Brain microvascular endothelial cell (primary cell): ENCODE measurements around the gene CNOT8.

Experiments used
- DNase-seq: peaks from one replicate; pipeline ENCODE4 v3.0.0-alpha.2; 2020
- H3K27ac ChIP-seq: fragments of 250-450 bp; sonication (Bioruptor Pico); 2 replicates; pipeline ENCODE4 v1.5.1; 2020; ENCODE audit warnings: mild to moderate bottlenecking, moderate library complexity
- H3K27me3 ChIP-seq: fragments of 250-450 bp; sonication (Bioruptor Pico); replicated peaks from 2 replicates; pipeline ENCODE4 v1.5.1; 2020; ENCODE audit warnings: mild to moderate bottlenecking
- H3K36me3 ChIP-seq: fragments of 250-450 bp; sonication (Bioruptor Pico); replicated peaks from 2 replicates; pipeline ENCODE4 v1.5.1; 2020; ENCODE audit warnings: mild to moderate bottlenecking
- H3K4me3 ChIP-seq: 2 replicates; pipeline ENCODE4 v1.5.1; 2011; ENCODE audit warnings: low read depth, mild to moderate bottlenecking, control low read depth, low read length, moderate library complexity
- CTCF ChIP-seq: IDR thresholded peaks from 2 replicates; pipeline ENCODE4 v1.5.1; 2011; ENCODE audit warnings: low read depth, mild to moderate bottlenecking, moderate library complexity, low read length, control low read depth, inconsistent platforms; ENCODE audit errors: missing control alignments
- in situ Hi-C: cut with HindIII; loops from 2 replicates; pipeline ENCODE4 v1.10.0; 2017; ENCODE audit warnings: low sequenced_read_pairs, low pct_ligation_motif_present

The CNOT8 gene

GRCh38 chr5:154917757-154918156, 59.3 kb downstream of the CNOT8 start:
- Histone ChIP-seq H3K27me3 (no peaks in the 10 kb centered on the region), H3K27ac (no peak overlapping the region), H3K4me3 (no peak overlapping the region), H3K36me3 (peaks cover 17% of the 10 kb centered on the region)
- in situ Hi-C loops: no loop called here
- TF ChIP-seq CTCF: no peak
- no peak for DNase-seq

- in situ Hi-C loops: no loop called here
- no peaks in the 10 kb centered on the region for H3K27me3 ChIP-seq
- peaks cover 36% of the 10 kb centered on the region for H3K36me3 ChIP-seq
- DNase-seq: no peak
- TF ChIP-seq CTCF: no peak
- H3K4me3 ChIP-seq: no peak overlapping the region
- no peak overlapping the region for H3K27ac ChIP-seq
These were observed 65.3 kb downstream of the CNOT8 start for GRCh38 chr5:154923441-154924430.
